Ascending aorta (tissue), 2 donors: ENCODE results near the gene RPTOR. TPM values are rescaled to one million over a fixed set of nuclear protein-coding genes. Genes with fewer than 3 reads are reported as not detected.
A peak's percentile ranks its signal among the peaks of the same experiment; 100 is the strongest.

Source experiments
- DNase-seq, 2 donors: peaks; one replicate each; pipeline ENCODE4 v3.0.0-alpha.2; 2019; ENCODE audit warnings: low spot score in 2 of 2
- H3K27ac ChIP-seq, 2 donors: fragments of 200-600 bp; sonication (generic); one replicate each; pipeline ENCODE4 v1.5.1; 2016 to 2017; ENCODE audit warnings: mild to moderate bottlenecking in 1 of 2
- H3K27me3 ChIP-seq: fragments of 200-600 bp; sonication (generic); one replicate; pipeline ENCODE4 v1.5.1; 2017
- H3K36me3 ChIP-seq, 2 donors: fragments of 200-600 bp; sonication (generic); one replicate each; pipeline ENCODE4 v1.5.1; 2016
- H3K4me1 ChIP-seq, 2 donors: fragments of 200-600 bp; sonication (generic); one replicate each; pipeline ENCODE4 v1.5.1; 2016 to 2017; ENCODE audit warnings: mild to moderate bottlenecking in 1 of 2
- H3K4me3 ChIP-seq, 2 donors: fragments of 200-600 bp; sonication (generic); one replicate each; pipeline ENCODE4 v1.5.1; 2016 to 2017; ENCODE audit warnings: mild to moderate bottlenecking in 1 of 2
- H3K9me3 ChIP-seq, 2 donors: fragments of 200-600 bp; sonication (generic); one replicate each; pipeline ENCODE4 v1.5.1; 2016
- intact Hi-C: fragments of 100-400 bp; cut with DNase I; formaldehyde crosslinking; loops from one replicate; pipeline ENCODE4 v1.15.1; 2023
- total RNA-seq: library from RNA; depleted of rRNA; stranded (reverse); fragments of >200 nt; gene quantifications from one replicate; pipeline ENCODE4 v1.1.0, GENCODE V29; 2016
- TF ChIP-seq, protein P1 (sequence below), 3 experiments: fragments of 200-600 bp in 2 of 3; fragments of 450-650 bp in 1 of 3; sonication (generic) in 2 of 3; IDR thresholded peaks; one replicate each; pipeline ENCODE4 v1.5.1; 2016 to 2019; ENCODE audit warnings: antibody characterized with exemption in 3 of 3, mild to moderate bottlenecking in 1 of 3, moderate library complexity in 1 of 3

The RPTOR gene
- total RNA-seq, 1 donor from 2014 or later = 36.1 TPM

DNA sequence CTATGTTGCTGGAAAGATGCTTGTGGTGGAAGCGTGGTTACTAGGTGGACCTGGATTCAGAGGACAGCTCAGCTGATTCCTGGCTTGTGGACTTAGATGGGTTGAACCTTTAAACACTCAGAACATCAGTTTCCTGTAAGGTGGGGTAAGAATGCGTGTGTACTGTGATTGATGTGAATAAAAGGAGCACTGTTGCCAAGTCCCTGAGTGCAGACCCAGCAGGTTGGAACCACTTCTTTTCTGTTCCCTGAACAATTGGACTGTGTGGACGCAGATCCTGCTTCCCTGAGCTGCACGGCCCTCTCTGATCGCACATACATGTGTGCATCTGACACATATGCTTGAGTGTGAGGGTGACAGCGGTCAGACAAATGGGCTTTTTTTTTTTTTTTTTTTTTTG lies 37.5 kb downstream of the RPTOR start:
- H3K4me3 ChIP-seq = no peak overlapping the region
- no peak for DNase-seq
- H3K36me3 ChIP-seq = no peaks in the 10 kb centered on the region
- TF ChIP-seq, protein P1, sequence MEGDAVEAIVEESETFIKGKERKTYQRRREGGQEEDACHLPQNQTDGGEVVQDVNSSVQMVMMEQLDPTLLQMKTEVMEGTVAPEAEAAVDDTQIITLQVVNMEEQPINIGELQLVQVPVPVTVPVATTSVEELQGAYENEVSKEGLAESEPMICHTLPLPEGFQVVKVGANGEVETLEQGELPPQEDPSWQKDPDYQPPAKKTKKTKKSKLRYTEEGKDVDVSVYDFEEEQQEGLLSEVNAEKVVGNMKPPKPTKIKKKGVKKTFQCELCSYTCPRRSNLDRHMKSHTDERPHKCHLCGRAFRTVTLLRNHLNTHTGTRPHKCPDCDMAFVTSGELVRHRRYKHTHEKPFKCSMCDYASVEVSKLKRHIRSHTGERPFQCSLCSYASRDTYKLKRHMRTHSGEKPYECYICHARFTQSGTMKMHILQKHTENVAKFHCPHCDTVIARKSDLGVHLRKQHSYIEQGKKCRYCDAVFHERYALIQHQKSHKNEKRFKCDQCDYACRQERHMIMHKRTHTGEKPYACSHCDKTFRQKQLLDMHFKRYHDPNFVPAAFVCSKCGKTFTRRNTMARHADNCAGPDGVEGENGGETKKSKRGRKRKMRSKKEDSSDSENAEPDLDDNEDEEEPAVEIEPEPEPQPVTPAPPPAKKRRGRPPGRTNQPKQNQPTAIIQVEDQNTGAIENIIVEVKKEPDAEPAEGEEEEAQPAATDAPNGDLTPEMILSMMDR (IDR thresholded peaks at IDR 0.05) = no peak
- intact Hi-C loops = no loop called here
- H3K27me3 ChIP-seq = no peaks in the 10 kb centered on the region
- no peak overlapping the region for H3K27ac ChIP-seq
- H3K4me1 ChIP-seq = no peaks in the 10 kb centered on the region
- H3K9me3 ChIP-seq = no peaks in the 10 kb centered on the region

DNA sequence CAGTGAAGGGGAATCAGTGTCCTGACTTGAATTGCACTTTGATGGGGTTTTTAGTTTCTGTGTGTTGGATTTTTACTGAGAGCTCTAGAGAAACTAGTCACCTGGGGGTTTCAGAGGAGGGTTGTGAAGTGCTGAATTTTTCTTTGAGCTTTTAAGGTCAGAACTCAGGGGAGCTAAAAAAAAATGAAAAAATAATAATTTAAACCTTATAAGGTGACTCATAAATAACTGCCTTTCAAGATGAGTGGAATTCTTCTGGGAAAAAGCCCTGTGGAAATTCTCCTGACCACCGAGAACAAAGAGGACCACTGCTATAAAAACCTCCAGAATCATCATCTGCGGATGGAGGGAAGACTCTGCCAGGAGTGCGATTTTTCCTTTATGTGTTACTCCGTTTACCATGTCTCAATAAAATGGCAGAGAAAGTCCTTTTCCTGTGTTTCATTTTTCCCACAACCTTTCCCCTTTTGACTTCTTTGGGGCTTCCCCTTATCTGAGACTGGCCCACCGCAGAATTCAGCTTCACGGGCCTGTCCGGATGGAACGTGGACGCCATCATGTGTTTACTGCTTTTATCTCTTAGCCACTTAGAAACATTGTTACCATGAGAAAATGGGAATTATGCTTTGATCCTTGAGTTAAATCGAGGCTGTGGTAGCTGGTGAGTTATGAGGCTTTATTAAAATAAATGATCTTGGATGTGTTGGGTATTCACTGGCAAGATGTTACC lies 39.7 kb downstream of the RPTOR start:
- Histone ChIP-seq H3K27ac (no peak overlapping the region), H3K9me3 (no peaks in the 10 kb centered on the region), H3K36me3 (no peaks in the 10 kb centered on the region), H3K4me1 (no peaks in the 10 kb centered on the region), H3K27me3 (no peaks in the 10 kb centered on the region), H3K4me3 (no peak overlapping the region)
- intact Hi-C loops = no loop called here
- TF ChIP-seq, protein P1 (IDR thresholded peaks at IDR 0.05) = no peak
- no peak for DNase-seq

DNA sequence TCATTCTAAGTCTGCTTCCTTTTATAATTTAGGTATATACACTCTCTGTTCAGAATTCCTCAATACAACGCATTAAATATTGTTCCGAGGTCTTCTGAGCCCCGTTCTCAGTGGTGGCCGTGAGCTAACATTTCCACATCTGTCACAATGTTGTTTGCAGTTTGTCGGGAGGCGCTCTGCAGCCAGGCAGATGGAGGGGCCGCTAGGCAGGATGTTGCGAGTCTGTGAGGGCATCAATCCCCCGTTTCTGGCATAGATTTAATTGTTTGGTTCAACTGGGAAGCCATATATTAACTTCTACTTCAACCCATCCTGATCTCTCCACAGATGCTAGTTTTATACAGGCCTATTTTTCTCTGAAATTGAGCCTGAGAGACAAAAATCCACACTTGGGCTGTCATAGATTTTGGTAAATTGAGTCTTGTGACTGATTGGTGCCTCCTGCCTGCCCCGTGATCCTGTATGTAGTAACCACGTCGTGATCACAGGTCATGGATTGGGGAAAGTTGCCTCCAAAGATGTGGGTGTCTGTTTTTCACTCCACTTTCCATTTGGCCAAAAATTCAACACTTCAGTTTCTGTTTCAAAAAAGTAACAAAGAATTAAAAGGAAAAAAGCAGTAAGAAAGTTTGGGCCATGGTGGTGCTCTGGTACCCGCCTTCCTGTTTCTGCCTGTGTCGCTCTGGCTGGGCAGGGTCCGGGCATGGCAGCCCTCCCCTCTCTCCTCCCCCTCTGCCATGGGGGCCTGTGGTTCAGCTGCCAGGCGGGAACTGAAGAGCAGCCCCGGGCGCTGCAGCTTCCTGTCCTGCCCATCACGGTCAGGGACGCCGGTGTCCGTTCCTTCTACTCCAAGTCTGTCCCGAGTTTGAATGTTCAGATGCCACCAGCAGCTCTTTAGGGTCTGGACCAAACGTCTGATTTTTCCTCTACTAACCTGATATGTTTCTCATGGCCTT lies 41.5 kb downstream of the RPTOR start:
- intact Hi-C loops = no loop called here
- H3K27me3 ChIP-seq = no peaks in the 10 kb centered on the region
- H3K9me3 ChIP-seq = no peaks in the 10 kb centered on the region
- DNase-seq = no peak
- peak overlapping the region; percentile 16 to 22 for H3K4me3 ChIP-seq
- H3K4me1 ChIP-seq = no peaks in the 10 kb centered on the region
- TF ChIP-seq, protein P1 (IDR thresholded peaks at IDR 0.05) = no peak
- H3K36me3 ChIP-seq = no peaks in the 10 kb centered on the region
- H3K27ac ChIP-seq = peak overlapping the region in 1 of 2 donors; percentile 6

DNA sequence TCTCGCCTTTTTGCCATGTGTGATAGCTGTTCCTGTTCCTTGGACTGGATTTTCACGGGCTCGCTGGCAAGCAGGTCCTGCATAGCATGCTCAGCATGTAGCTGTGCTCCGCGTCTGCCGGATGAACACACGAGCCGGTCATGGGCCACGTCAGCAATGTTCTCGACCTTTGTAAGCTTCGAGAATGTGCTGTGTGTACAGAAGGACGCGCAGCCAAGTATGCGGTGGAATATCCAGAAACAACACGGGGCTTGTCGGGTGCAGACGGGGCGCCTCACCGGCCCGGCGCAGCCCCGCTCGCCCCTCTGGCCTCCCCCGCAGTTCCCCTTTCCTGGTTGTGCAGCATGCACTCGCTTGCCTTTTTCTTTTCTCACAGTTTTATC lies 42.2 kb downstream of the RPTOR start:
- Histone ChIP-seq H3K4me1 (no peaks in the 10 kb centered on the region), H3K27me3 (no peaks in the 10 kb centered on the region), H3K9me3 (no peaks in the 10 kb centered on the region), H3K27ac (peak overlapping the region in 1 of 2 donors; percentile 6), H3K36me3 (no peaks in the 10 kb centered on the region), H3K4me3 (peak overlapping the region in 1 of 2 donors; percentile 16)
- intact Hi-C loops = no loop called here
- TF ChIP-seq, protein P1 (IDR thresholded peaks at IDR 0.05) = no peak
- DNase-seq = no peak

DNA sequence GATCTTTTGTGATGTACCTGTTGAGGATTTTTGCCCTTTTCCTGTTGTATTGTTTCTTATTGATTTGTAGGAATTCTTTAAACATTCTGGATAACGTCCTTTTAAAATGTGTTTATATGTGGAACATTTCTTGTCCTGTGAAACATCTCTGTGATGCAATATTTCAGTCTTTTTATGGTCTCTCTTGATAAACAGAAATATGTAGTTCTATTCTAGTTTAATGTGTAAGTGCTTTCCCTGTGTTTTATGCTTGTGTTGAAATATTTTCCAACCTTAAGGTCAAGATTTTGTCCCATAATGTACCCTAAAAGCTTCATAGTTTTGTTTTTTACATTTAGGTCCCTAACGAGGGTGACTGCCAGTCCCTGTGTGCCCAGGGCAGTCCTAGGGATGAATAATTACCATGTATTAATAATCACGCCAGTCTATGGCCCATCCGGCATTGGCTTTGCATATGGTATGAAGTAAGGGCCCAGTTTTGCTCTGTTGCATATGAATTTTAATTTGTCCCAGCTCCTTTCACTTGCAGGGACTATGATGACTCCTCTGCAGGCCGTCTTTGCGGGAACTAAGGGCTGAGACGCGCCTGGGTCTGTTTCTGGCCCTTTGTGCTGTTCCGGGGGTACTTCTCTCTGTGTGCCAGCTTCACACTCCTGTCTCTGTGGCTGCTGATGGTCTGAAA lies 44.2 kb downstream of the RPTOR start:
- no peaks in the 10 kb centered on the region for H3K9me3 ChIP-seq
- H3K36me3 ChIP-seq = no peaks in the 10 kb centered on the region
- no peak overlapping the region for H3K27ac ChIP-seq
- no peak overlapping the region for H3K4me3 ChIP-seq
- TF ChIP-seq, protein P1 (IDR thresholded peaks at IDR 0.05) = no peak
- H3K27me3 ChIP-seq = no peaks in the 10 kb centered on the region
- DNase-seq = no peak
- intact Hi-C loops = no loop called here
- H3K4me1 ChIP-seq = no peaks in the 10 kb centered on the region
